Stomach (tissue), 9 donors: ENCODE data around the gene CHRNA7. TPM values are rescaled to one million over a fixed set of nuclear protein-coding genes. Genes with fewer than 3 reads are reported as not detected.

ENCODE experiments used
- DNase-seq, 2 donors: peaks; one replicate each; pipeline versions ENCODE4 v3.0.0 to v3.0.0-alpha.2; 2013 to 2019
- H3K27ac ChIP-seq, 5 donors: fragments of 200-600 bp in 4 of 5; sonication (generic) in 4 of 5; one replicate each; pipeline ENCODE4 v1.5.1; 2013 to 2019; ENCODE audit warnings: mild to moderate bottlenecking in 1 of 5, moderate library complexity in 1 of 5
- H3K27me3 ChIP-seq, 3 donors: fragments of 200-600 bp; sonication (generic); one replicate each; pipeline ENCODE4 v1.5.1; 2017 to 2019; ENCODE audit warnings: mixed run types in 1 of 3
- H3K36me3 ChIP-seq, 4 donors: fragments of 200-600 bp; sonication (generic); 1 replicate in 3 of 4; 2 replicates in 1 of 4; pipeline ENCODE4 v1.5.1; 2016 to 2019
- H3K4me1 ChIP-seq, 4 donors: fragments of 200-600 bp; sonication (generic); one replicate each; pipeline ENCODE4 v1.5.1; 2016 to 2019
- H3K4me3 ChIP-seq, 4 donors: fragments of 200-600 bp; sonication (generic) in 3 of 4; one replicate each; pipeline ENCODE4 v1.5.1; 2016 to 2019; ENCODE audit warnings: mild to moderate bottlenecking in 1 of 4
- H3K9me3 ChIP-seq, 4 donors: fragments of 200-600 bp; sonication (generic); one replicate each; pipeline ENCODE4 v1.5.1; 2016 to 2019
- CTCF ChIP-seq, 7 experiments: fragments of 450-650 bp in 4 of 7; fragments of 200-600 bp in 3 of 7; sonication (generic) in 3 of 7; IDR thresholded peaks; one replicate each; pipeline ENCODE4 v1.5.1; 2016 to 2019; ENCODE audit warnings: antibody characterized with exemption in 7 of 7, control low read depth in 2 of 7, mild to moderate bottlenecking in 1 of 7
- EP300 ChIP-seq: sonication (generic); formaldehyde crosslinking; IDR thresholded peaks from one replicate; pipeline ENCODE4 v1.6.1; 2017; ENCODE audit warnings: antibody characterized with exemption
- POLR2A ChIP-seq, 4 donors: fragments of 450-650 bp; IDR thresholded peaks; one replicate each; pipeline ENCODE4 v1.6.1; 2016; ENCODE audit warnings: antibody characterized with exemption in 4 of 4, control low read depth in 2 of 4, mild to moderate bottlenecking in 1 of 4, moderate library complexity in 1 of 4
- POLR2AphosphoS5 ChIP-seq, 3 donors: sonication (generic); formaldehyde crosslinking; IDR thresholded peaks; one replicate each; pipeline ENCODE4 v1.6.1; 2016; ENCODE audit warnings: antibody characterized with exemption in 3 of 3
- WGBS, 5 donors: extraction: QIAGEN DNeasy Blood & Tissue Kit in 3 of 5; methylation state at CpG; one replicate each; pipeline versions ENCODE4 v1.1.5 to v1.1.7; 2013 to 2018; 5-methylcytosine and 5-hydroxymethylcytosine counted together
- intact Hi-C: fragments of 100-400 bp; cut with DNase I; formaldehyde crosslinking; loops from one replicate; pipeline ENCODE4 v1.15.1; 2023; ENCODE audit warnings: low total_unique reads
- polyA plus RNA-seq, 3 donors: library from polyadenylated mRNA; stranded (reverse); fragments of 200-250 nt; gene quantifications; one replicate each; pipeline ENCODE4 v1.2.3, GENCODE V29; 2013
- total RNA-seq, 5 donors: library from RNA; depleted of rRNA; stranded (reverse); fragments of >200 nt; gene quantifications; one replicate each; pipeline versions ENCODE4 v1.1.0 to v1.2.3, GENCODE V29; 2014 to 2016
- donor health status: healthy with polysubstance abuse.
- donor health status: Bipolar disorder and iron deficiency.
- donor health status: healthy.

CHRNA7 gene
- total and polyA plus RNA-seq, 8 donors = 1.1 to 131 (median 16.1) TPM

- DNase-seq = no peak
- H3K27me3 ChIP-seq = no peaks in the 10 kb centered on the region
- H3K27ac ChIP-seq = no peak overlapping the region
- H3K4me3 ChIP-seq = no peak overlapping the region
- no peaks in the 10 kb centered on the region for H3K36me3 ChIP-seq
- TF ChIP-seq EP300 = no peak
- no peak for TF ChIP-seq POLR2A (IDR thresholded peaks at IDR 0.05)
- TF ChIP-seq POLR2AphosphoS5 (IDR thresholded peaks at IDR 0.05) = no peak
- no peak for TF ChIP-seq CTCF (IDR thresholded peaks at IDR 0.05)
- H3K9me3 ChIP-seq = no peaks in the 10 kb centered on the region
- intact Hi-C loops = no loop called here
- no peaks in the 10 kb centered on the region for H3K4me1 ChIP-seq
- WGBS, 5 donors = 84 to 89% (median 88%) methylated on average over 23 of the region's 23 CpGs
These were observed 90.5 kb downstream of the CHRNA7 start for GRCh38 chr15:32120577-32121383.

DNA sequence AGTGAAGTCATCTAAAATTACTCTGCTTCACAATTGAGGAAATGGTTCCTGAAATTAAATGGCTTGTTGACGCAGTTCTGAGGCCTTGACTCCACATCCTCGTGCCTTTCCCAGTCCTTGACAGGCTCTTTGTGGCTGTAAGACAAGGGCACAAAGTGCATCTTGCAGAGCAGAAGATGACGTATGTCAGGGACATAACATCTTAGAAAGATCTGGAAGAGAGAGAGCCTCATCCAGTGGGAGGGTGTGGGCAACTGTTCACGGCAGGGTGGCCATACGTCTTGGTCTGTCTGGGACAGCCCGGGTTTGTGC lies 91.0 kb downstream of the CHRNA7 start:
- H3K9me3 ChIP-seq = no peaks in the 10 kb centered on the region
- no peak for DNase-seq
- H3K36me3 ChIP-seq = no peaks in the 10 kb centered on the region
- H3K4me1 ChIP-seq = no peaks in the 10 kb centered on the region
- H3K4me3 ChIP-seq = no peak overlapping the region
- H3K27me3 ChIP-seq = no peaks in the 10 kb centered on the region
- 74 to 90% (median 81%) methylated on average over 6 of the region's 6 CpGs for WGBS, 5 donors
- TF ChIP-seq CTCF (IDR thresholded peaks at IDR 0.05) (no peak), POLR2A (IDR thresholded peaks at IDR 0.05) (no peak), POLR2AphosphoS5 (IDR thresholded peaks at IDR 0.05) (no peak), EP300 (no peak)
- intact Hi-C loops = no loop called here
- no peak overlapping the region for H3K27ac ChIP-seq

- intact Hi-C loops = no loop called here
- no peaks in the 10 kb centered on the region for H3K9me3 ChIP-seq
- no peak overlapping the region for H3K27ac ChIP-seq
- no peaks in the 10 kb centered on the region for H3K36me3 ChIP-seq
- no peaks in the 10 kb centered on the region for H3K4me1 ChIP-seq
- DNase-seq = no peak
- 78 to 93% (median 88%) methylated on average over 4 of the region's 4 CpGs for WGBS, 5 donors
- TF ChIP-seq POLR2AphosphoS5 (IDR thresholded peaks at IDR 0.05) (no peak), EP300 (no peak), POLR2A (IDR thresholded peaks at IDR 0.05) (no peak), CTCF (IDR thresholded peaks at IDR 0.05) (no peak)
- no peak overlapping the region for H3K4me3 ChIP-seq
- H3K27me3 ChIP-seq = no peaks in the 10 kb centered on the region
These were observed 91.7 kb downstream of the CHRNA7 start for GRCh38 chr15:32122013-32122412.

DNA sequence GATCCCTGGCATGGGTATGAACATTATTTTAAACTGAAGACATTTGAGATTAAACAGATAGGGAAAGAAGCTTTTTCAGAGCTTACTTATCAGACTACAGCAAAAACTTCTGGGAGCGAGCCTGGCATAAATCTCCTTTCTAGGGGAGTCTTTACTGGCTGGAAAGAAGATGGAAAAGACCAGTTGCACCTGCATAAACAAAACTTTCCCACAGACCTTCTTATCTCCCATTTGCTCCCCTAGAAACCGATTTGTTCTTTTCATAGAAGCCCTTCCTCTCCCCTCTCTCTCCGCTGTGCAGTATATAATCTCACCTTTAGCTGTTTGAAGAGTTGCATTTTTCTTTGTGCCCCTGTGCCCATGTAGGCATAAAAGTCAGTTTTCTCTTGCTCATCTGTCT lies 93.2 kb downstream of the CHRNA7 start:
- WGBS, 5 donors = 41 to 68% (median 51%) methylated on average over 3 of the region's 3 CpGs
- no peaks in the 10 kb centered on the region for H3K4me1 ChIP-seq
- intact Hi-C loops = no loop called here
- H3K36me3 ChIP-seq = no peaks in the 10 kb centered on the region
- no peak overlapping the region for H3K27ac ChIP-seq
- TF ChIP-seq POLR2A (IDR thresholded peaks at IDR 0.05) (no peak), POLR2AphosphoS5 (IDR thresholded peaks at IDR 0.05) (no peak), EP300 (no peak), CTCF (IDR thresholded peaks at IDR 0.05) (no peak)
- DNase-seq = no peak
- no peaks in the 10 kb centered on the region for H3K27me3 ChIP-seq
- H3K9me3 ChIP-seq = no peaks in the 10 kb centered on the region
- H3K4me3 ChIP-seq = no peak overlapping the region
